ENCODE measurements around the gene OPA3. TPM values are rescaled to one million over a fixed set of nuclear protein-coding genes. Genes with fewer than 3 reads are reported as not detected.

OPA3 gene
- total and polyA plus RNA-seq, 2 experiments from 2014 or later = 11.5 to 14.5 TPM

DNA sequence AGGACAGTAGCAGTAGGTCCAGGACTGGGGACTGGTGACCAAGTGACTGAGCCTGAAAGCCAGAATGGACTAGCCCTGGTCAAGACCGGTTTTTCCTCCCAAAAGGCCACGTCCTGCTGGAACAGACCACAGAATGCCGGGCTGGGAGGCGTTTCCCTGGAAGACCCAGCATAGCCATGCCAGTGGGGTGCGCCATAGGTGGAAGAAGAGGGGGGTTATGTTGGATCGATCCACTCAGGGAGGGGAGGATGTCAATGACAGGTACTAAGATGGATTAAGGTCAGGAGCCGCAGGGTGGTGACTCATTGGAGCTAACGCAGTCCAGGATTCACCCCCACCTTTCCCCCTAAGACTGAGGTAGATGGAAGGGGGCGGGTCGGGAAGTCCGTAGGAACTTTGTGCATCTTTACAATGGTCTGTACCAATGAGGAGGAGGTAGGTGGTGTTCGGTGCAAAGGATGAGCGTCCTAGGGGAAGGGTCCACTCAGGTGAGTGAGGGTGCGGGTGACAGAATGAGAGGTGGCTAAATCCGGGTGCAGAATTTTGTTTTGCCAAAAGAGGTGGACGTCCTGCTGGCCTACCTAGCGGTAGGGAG is 56.4 kb downstream of the OPA3 start:
- H2AFZ ChIP-seq = no peak overlapping the region
- H3K9me2 ChIP-seq (ENCODE audit: insufficient read depth) = no peaks in the 10 kb centered on the region
- H3F3A ChIP-seq (replicated peaks; ENCODE audit: low read depth) = peaks cover 32% of the 10 kb centered on the region
- peaks cover 16% of the 10 kb centered on the region for H3K9me3 Mint-ChIP-seq
- peak overlapping the region; percentile 83 for H3K4me2 ChIP-seq
- TF ChIP-seq, protein P1, sequence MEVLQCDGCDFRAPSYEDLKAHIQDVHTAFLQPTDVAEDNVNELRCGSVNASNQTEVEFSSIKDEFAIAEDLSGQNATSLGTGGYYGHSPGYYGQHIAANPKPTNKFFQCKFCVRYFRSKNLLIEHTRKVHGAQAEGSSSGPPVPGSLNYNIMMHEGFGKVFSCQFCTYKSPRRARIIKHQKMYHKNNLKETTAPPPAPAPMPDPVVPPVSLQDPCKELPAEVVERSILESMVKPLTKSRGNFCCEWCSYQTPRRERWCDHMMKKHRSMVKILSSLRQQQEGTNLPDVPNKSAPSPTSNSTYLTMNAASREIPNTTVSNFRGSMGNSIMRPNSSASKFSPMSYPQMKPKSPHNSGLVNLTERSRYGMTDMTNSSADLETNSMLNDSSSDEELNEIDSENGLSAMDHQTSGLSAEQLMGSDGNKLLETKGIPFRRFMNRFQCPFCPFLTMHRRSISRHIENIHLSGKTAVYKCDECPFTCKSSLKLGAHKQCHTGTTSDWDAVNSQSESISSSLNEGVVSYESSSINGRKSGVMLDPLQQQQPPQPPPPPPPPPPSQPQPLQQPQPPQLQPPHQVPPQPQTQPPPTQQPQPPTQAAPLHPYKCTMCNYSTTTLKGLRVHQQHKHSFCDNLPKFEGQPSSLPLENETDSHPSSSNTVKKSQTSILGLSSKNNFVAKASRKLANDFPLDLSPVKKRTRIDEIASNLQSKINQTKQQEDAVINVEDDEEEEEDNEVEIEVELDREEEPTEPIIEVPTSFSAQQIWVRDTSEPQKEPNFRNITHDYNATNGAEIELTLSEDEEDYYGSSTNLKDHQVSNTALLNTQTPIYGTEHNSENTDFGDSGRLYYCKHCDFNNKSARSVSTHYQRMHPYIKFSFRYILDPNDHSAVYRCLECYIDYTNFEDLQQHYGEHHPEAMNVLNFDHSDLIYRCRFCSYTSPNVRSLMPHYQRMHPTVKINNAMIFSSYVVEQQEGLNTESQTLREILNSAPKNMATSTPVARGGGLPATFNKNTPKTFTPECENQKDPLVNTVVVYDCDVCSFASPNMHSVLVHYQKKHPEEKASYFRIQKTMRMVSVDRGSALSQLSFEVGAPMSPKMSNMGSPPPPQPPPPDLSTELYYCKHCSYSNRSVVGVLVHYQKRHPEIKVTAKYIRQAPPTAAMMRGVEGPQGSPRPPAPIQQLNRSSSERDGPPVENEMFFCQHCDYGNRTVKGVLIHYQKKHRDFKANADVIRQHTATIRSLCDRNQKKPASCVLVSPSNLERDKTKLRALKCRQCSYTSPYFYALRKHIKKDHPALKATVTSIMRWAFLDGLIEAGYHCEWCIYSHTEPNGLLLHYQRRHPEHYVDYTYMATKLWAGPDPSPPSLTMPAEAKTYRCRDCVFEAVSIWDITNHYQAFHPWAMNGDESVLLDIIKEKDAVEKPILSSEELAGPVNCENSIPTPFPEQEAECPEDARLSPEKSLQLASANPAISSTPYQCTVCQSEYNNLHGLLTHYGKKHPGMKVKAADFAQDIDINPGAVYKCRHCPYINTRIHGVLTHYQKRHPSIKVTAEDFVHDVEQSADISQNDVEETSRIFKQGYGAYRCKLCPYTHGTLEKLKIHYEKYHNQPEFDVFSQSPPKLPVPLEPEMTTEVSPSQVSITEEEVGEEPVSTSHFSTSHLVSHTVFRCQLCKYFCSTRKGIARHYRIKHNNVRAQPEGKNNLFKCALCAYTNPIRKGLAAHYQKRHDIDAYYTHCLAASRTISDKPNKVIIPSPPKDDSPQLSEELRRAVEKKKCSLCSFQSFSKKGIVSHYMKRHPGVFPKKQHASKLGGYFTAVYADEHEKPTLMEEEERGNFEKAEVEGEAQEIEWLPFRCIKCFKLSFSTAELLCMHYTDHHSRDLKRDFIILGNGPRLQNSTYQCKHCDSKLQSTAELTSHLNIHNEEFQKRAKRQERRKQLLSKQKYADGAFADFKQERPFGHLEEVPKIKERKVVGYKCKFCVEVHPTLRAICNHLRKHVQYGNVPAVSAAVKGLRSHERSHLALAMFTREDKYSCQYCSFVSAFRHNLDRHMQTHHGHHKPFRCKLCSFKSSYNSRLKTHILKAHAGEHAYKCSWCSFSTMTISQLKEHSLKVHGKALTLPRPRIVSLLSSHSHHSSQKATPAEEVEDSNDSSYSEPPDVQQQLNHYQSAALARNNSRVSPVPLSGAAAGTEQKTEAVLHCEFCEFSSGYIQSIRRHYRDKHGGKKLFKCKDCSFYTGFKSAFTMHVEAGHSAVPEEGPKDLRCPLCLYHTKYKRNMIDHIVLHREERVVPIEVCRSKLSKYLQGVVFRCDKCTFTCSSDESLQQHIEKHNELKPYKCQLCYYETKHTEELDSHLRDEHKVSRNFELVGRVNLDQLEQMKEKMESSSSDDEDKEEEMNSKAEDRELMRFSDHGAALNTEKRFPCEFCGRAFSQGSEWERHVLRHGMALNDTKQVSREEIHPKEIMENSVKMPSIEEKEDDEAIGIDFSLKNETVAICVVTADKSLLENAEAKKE (CRISPR knock-in tag; IDR thresholded peaks at IDR 0.05) = no peak
- TF ChIP-seq, protein P2, sequence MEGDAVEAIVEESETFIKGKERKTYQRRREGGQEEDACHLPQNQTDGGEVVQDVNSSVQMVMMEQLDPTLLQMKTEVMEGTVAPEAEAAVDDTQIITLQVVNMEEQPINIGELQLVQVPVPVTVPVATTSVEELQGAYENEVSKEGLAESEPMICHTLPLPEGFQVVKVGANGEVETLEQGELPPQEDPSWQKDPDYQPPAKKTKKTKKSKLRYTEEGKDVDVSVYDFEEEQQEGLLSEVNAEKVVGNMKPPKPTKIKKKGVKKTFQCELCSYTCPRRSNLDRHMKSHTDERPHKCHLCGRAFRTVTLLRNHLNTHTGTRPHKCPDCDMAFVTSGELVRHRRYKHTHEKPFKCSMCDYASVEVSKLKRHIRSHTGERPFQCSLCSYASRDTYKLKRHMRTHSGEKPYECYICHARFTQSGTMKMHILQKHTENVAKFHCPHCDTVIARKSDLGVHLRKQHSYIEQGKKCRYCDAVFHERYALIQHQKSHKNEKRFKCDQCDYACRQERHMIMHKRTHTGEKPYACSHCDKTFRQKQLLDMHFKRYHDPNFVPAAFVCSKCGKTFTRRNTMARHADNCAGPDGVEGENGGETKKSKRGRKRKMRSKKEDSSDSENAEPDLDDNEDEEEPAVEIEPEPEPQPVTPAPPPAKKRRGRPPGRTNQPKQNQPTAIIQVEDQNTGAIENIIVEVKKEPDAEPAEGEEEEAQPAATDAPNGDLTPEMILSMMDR (conservative IDR thresholded peaks at IDR 0.05; ENCODE audit: low read depth in 2 of 2) = 0 out of 4 replicates have a peak, but pooled peaks of 1 of the 2 experiments have one; percentile 0
- TF ChIP-seq POLR2AphosphoS5 (IDR thresholded peaks at IDR 0.05; ENCODE audit: low read depth) = peak; percentile 35; the same call in 1 of the 2 replicates
- peaks cover 20% of the 10 kb centered on the region for H4K20me1 ChIP-seq (replicated peaks; ENCODE audit: insufficient read depth)
- peak overlapping the region; percentile 78 for H3K4me3 Mint-ChIP-seq
- peak overlapping the region; percentile 42 for H3K27ac Mint-ChIP-seq
- H3K4me1 Mint-ChIP-seq = peaks cover 18% of the 10 kb centered on the region
- peak; percentile 36 for ATAC-seq
- peak overlapping the region; percentile 7; the same call in 1 of the 2 replicates for H3K27ac ChIP-seq (ENCODE audit: low read depth)
- H3K4me1 ChIP-seq (ENCODE audit: insufficient read depth) = peaks cover 7% of the 10 kb centered on the region
- peak overlapping the region; percentile 65 for H3K4me3 ChIP-seq
- H3K36me3 ChIP-seq (ENCODE audit: insufficient read depth) = peaks cover 20% of the 10 kb centered on the region
- H3K27me3 ChIP-seq (ENCODE audit: insufficient read depth) = peaks cover 26% of the 10 kb centered on the region
- H3K36me3 Mint-ChIP-seq (ENCODE audit: low read depth) = peaks cover 55% of the 10 kb centered on the region
- peak; percentile 85 for DNase-seq (ENCODE audit: low spot score)
- no peaks in the 10 kb centered on the region for H3K79me2 ChIP-seq (replicated peaks; ENCODE audit: insufficient read depth)
- H3K27me3 Mint-ChIP-seq (ENCODE audit: insufficient read depth, low read depth, poor library complexity) = peaks cover 33% of the 10 kb centered on the region

Measured in GM23338 (cell line).